ENCODE results near the gene EPHA7. TPM values are rescaled to one million over a fixed set of nuclear protein-coding genes. Genes with fewer than 3 reads are reported as not detected.

The EPHA7 gene
- total RNA-seq, 1 donor from 2014 or later, result 0.88 TPM

- H3K27me3 ChIP-seq (ENCODE audit: control insufficient read depth, insufficient read depth, low read length), result no peaks in the 10 kb centered on the region
- no peak overlapping the region for H3K4me3 ChIP-seq (ENCODE audit: low read depth, low read length)
- no peaks in the 10 kb centered on the region for H3K36me3 ChIP-seq (ENCODE audit: control insufficient read depth, insufficient read depth, low read length)
- DNase-seq (ENCODE audit: low read depth), result no peak
- TF ChIP-seq CTCF (IDR thresholded peaks at IDR 0.05; ENCODE audit: insufficient read depth, low read length, poor library complexity, severe bottlenecking), result no peak
These were observed 95.7 kb downstream of the EPHA7 start for GRCh38 chr6:93323630-93324029.

GRCh38 chr6:93322651-93323050, 96.7 kb downstream of the EPHA7 start:
- Histone ChIP-seq H3K4me3 (ENCODE audit: low read depth, low read length) (no peak overlapping the region), H3K27me3 (ENCODE audit: control insufficient read depth, insufficient read depth, low read length) (no peaks in the 10 kb centered on the region), H3K36me3 (ENCODE audit: control insufficient read depth, insufficient read depth, low read length) (no peaks in the 10 kb centered on the region)
- DNase-seq (ENCODE audit: low read depth), result no peak
- no peak for TF ChIP-seq CTCF (IDR thresholded peaks at IDR 0.05; ENCODE audit: insufficient read depth, low read length, poor library complexity, severe bottlenecking)

GRCh38 chr6:93319304-93319703, 100.1 kb downstream of the EPHA7 start:
- TF ChIP-seq CTCF (IDR thresholded peaks at IDR 0.05; ENCODE audit: insufficient read depth, low read length, poor library complexity, severe bottlenecking), result no peak
- Histone ChIP-seq H3K36me3 (ENCODE audit: control insufficient read depth, insufficient read depth, low read length) (no peaks in the 10 kb centered on the region), H3K4me3 (ENCODE audit: low read depth, low read length) (no peak overlapping the region), H3K27me3 (ENCODE audit: control insufficient read depth, insufficient read depth, low read length) (no peaks in the 10 kb centered on the region)
- DNase-seq (ENCODE audit: low read depth), result no peak

- no peak for TF ChIP-seq CTCF (IDR thresholded peaks at IDR 0.05; ENCODE audit: insufficient read depth, low read length, poor library complexity, severe bottlenecking)
- Histone ChIP-seq H3K36me3 (ENCODE audit: control insufficient read depth, insufficient read depth, low read length) (no peaks in the 10 kb centered on the region), H3K27me3 (ENCODE audit: control insufficient read depth, insufficient read depth, low read length) (no peaks in the 10 kb centered on the region), H3K4me3 (ENCODE audit: low read depth, low read length) (no peak overlapping the region)
- DNase-seq (ENCODE audit: low read depth), result no peak
These were observed 101.2 kb downstream of the EPHA7 start for GRCh38 chr6:93318121-93318520.

GRCh38 chr6:93317592-93317991, 101.8 kb downstream of the EPHA7 start:
- H3K4me3 ChIP-seq (ENCODE audit: low read depth, low read length), result no peak overlapping the region
- H3K27me3 ChIP-seq (ENCODE audit: control insufficient read depth, insufficient read depth, low read length), result no peaks in the 10 kb centered on the region
- H3K36me3 ChIP-seq (ENCODE audit: control insufficient read depth, insufficient read depth, low read length), result no peaks in the 10 kb centered on the region
- no peak for TF ChIP-seq CTCF (IDR thresholded peaks at IDR 0.05; ENCODE audit: insufficient read depth, low read length, poor library complexity, severe bottlenecking)
- DNase-seq (ENCODE audit: low read depth), result no peak

Measured in kidney epithelial cell (primary cell).